Renal pelvis (tissue), 4 donors: ENCODE data around the gene TCF19. TPM values are rescaled to one million over a fixed set of nuclear protein-coding genes. Genes with fewer than 3 reads are reported as not detected.
"Not testable (repeated sequence)": the region's sequence is repeated elsewhere in the genome, so short reads cannot be mapped to it uniquely, and the experiment has no call there.

Experiments used
- DNase-seq: peaks from one replicate; pipeline ENCODE4 v3.0.0-alpha.2; 2013
- polyA plus RNA-seq, 3 donors: library from polyadenylated mRNA; unstranded; fragments of 120-200 nt; gene quantifications; one replicate each; pipeline ENCODE4 v1.2.1, GENCODE V29; 2013; ENCODE audit not compliant: insufficient read length in 3 of 3

The TCF19 gene
- polyA plus RNA-seq, 3 donors = 16.3 to 21.4 (median 17.3) TPM

- no peak for DNase-seq
These were observed 20.0 kb downstream of the TCF19 start for GRCh38 chr6:31178143-31179041.

DNA sequence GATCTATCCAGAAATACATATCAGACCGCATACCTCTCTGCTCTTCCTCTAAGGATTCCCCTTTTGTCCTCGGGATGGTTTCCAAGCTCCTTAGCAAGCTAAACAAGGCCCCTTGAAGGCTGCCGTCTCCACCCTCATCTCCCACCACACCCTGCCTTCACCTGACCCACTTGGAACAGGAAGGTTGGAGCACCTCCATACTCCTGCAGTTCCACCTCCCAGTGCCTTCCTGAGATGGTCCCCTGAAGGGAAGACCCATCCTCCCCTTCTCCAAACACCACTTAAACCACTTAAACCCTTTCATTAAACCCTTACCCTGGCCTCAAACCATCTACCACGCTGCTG, 20.6 kb downstream of the TCF19 start:
- DNase-seq = no peak

DNA sequence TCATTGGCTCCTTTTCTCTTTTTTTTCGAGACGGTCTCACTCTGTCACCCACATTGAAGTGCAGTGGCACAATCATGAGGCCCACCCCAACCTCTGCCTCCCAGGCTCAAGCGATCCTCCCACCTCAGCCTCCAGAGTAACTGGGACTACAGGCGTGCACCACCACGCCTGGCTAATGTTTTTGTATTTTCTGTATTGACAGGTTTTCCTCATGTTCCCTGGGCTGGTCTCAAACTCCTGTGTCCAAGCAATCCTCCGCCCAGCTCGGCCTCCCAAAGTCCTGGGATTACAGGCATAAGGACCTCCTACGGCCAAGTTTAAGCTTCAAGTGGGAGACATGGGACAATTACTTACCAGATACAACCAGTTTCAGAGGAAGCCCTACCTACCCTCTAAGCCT, 21.5 kb downstream of the TCF19 start:
- DNase-seq = no peak

GRCh38 chr6:31180500-31180899, 22.1 kb downstream of the TCF19 start:
- DNase-seq = no peak

GRCh38 chr6:31183287-31183686, 24.9 kb downstream of the TCF19 start:
- DNase-seq = not testable (repeated sequence)

- DNase-seq = not testable (repeated sequence)
These were observed 25.5 kb downstream of the TCF19 start for GRCh38 chr6:31183859-31184258.

GRCh38 chr6:31185695-31186051, 27.3 kb downstream of the TCF19 start:
- not testable (repeated sequence) for DNase-seq

DNA sequence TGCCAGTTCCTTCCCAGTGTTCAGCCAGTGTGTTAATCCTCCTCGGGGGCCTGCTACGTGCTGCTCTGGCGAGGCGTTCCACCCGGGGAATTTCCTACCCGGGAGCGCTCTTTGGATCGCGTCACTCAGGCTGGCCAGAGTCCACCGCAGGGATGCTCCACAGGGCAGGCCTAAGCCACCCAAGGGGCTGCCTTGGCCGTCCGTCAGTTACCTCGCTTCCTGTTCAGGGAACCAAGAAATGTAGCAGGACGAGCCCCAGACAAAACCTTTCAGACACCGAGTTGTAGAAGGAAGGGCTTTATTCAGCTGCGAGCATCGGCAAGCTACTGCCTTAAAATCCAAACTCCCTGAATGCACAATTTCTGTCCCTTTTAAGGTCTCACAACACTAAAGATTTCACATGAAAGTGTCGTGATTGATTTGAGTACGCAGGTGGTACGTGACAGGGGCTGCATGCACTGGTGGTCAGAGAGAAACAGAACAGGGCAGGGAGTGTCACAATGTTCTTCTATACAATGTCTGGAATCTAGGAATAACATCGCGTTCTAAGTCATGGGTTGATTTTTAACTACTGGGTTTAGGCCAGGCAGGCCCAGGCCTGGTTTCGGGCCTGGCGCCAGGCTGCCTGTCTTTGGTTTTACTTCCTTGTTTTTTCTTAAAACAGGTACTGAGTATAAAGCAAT, 27.8 kb downstream of the TCF19 start:
- no peak for DNase-seq

DNA sequence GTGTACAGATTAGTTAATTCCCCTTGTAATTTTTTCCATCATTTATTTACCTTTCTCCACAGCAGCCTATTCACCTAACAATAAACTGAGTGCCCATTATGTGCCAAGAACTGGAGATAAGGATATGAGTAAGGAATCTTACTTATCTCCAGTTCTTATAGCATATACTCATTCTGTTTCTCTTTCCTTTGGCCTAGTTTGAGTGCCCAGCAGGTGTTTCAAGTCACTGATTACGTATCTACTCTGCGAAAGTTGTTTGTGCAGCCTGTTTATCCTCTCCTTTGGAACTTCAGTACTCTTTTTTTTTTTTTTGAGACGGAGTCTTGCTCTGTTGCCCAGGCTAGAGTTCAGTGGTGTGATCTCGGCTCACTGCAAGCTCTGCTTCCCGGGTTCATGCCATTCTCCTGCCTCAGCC, 29.4 kb downstream of the TCF19 start:
- no peak for DNase-seq

GRCh38 chr6:31189223-31189622, 30.8 kb downstream of the TCF19 start:
- DNase-seq = not testable (repeated sequence)

DNA sequence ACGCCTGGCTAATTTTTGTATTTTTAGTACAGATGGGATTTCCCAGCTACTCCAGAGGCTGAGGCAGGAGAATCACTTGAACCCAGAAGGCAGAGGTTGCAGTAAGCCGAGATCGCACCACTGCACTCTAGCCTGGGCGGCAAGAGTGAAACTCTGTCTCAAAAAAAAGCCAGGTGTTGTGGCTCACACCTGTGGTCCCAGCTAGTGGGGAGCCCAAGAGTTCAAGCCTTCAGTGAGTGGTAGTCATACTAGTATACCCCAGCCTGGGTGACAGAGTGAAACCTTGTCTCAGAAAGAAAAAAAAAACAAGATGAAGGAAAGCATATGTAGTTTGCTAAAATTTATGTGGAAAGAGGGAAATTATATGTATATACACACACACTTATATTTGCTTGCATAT, 32.1 kb downstream of the TCF19 start:
- no peak for DNase-seq

- DNase-seq = peak; percentile 58
These were observed 34.2 kb downstream of the TCF19 start for GRCh38 chr6:31192431-31193105.

GRCh38 chr6:31193206-31193605, 34.8 kb downstream of the TCF19 start:
- no peak for DNase-seq

GRCh38 chr6:31194061-31194834, 35.9 kb downstream of the TCF19 start:
- DNase-seq = no peak

- DNase-seq = not testable (repeated sequence)
These were observed 37.1 kb downstream of the TCF19 start for GRCh38 chr6:31195308-31195979.

GRCh38 chr6:31196251-31197022, 38.0 kb downstream of the TCF19 start:
- not testable (repeated sequence) for DNase-seq

- peak; percentile 70 for DNase-seq
These were observed 39.3 kb downstream of the TCF19 start for GRCh38 chr6:31197559-31198305.

DNA sequence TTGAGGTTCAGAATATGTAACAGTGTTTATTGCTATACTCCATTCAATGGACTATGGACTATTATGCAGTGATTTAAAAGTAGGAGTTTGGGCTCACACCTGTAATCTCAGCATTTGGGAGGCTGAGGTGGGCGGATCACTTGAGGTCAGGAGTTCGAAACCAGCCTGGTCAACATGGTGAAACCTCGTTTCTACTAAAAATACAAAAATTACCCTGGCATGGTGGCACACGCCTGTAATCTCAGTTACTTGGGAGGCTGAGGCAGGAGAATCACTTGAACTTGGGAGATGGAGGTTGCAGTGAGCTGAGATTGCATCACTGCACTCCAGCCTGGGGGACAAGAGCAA, 40.7 kb downstream of the TCF19 start:
- DNase-seq = not testable (repeated sequence)

DNA sequence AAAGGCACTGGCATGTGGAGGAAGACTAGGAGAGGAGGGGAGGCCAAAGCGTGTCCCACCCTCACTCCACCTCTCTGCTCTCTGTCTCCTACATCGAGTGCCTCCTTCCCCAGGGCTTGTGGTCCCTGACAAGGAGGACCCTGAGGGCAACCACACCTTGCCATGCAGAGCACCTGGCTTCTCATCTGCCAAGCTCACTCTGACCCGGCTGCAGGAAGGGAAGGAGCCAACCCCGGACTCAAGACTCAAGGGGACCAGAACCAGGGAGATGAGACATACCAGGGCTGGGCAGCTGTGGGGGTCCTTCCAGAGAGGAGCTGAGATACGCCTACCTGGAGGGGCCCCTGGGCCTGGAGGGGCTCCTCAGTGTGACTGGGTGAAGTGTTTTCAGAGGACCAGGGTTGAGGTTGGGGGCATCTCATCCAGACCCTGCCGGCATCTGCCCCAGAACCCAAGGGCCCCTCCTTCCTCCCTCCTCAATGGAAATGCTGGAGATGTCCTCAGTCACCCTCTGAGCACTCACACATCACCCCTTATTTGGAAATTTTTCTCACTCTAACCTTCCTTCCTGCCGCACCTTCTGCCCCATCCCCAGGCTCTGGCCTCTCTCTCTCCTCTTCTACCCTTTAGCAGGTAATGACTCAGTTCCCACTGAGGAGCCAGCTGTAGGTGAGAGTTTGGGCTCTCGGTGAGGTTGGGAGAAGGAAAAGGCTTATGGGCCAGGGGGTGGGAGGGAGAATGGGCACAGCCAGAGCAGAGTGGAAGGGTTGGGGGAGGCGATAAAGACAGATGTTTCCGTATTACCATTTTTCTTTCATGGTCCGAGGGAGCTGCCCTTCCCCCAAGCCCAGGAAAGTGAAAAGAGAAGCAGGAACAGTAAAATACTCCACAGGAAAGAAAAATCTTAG, 44.1 kb downstream of the TCF19 start:
- DNase-seq = no peak
